Erythroblast (primary cell): ENCODE data around the gene ZCCHC2.

ENCODE experiments used
- DNase-seq, 2 experiments: peaks; one replicate each; lab custom pipeline; 2025; lab: John Stamatoyannopoulos, UW
- GATA1 ChIP-seq: IDR thresholded peaks from 2 replicates; pipeline ENCODE4 v1.6.1; 2011; ENCODE audit warnings: low read depth, mild to moderate bottlenecking, control low read depth, low read length, moderate library complexity
- POLR2A ChIP-seq: IDR thresholded peaks from 2 replicates; pipeline ENCODE4 v1.6.1; 2011; ENCODE audit warnings: mild to moderate bottlenecking, low read length

ZCCHC2 gene

GRCh38 chr18:62569081-62569655 is 46.3 kb downstream of the ZCCHC2 start:
- DNase-seq = peak; percentile 48 to 73

DNA sequence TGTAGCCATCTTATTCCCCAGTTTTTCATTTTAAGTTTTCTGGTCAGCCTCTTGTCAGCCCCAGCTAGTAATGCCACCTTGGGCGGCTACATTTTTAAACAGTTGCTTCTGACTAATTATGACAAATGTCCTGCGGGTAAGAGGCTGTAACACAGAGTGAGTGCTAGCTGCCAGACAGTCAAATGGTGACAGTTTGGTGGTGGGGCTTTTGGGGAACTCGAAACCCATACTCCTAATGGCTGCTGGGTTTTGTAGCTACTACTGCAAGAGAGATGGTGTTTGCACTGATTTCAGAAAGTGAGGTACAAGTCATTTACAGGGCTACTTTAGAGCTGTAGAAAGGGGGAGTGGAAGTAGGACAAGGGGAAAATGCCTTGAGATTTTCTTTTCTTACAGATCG is 48.2 kb downstream of the ZCCHC2 start:
- TF ChIP-seq GATA1 = no peak
- no peak for TF ChIP-seq POLR2A
- no peak for DNase-seq

More at GRCh38 chr18:62569081-62569655, 46.3 kb downstream of the ZCCHC2 start:
- TF ChIP-seq GATA1 = no peak
- TF ChIP-seq POLR2A = no peak

GRCh38 chr18:62571648-62572047 is 48.8 kb downstream of the ZCCHC2 start:
- DNase-seq = no peak

GRCh38 chr18:62572456-62572855 is 49.6 kb downstream of the ZCCHC2 start:
- TF ChIP-seq GATA1 = no peak
- no peak for TF ChIP-seq POLR2A
- DNase-seq = no peak

More at GRCh38 chr18:62571648-62572047, 48.8 kb downstream of the ZCCHC2 start:
- TF ChIP-seq POLR2A (no peak), GATA1 (no peak)

DNA sequence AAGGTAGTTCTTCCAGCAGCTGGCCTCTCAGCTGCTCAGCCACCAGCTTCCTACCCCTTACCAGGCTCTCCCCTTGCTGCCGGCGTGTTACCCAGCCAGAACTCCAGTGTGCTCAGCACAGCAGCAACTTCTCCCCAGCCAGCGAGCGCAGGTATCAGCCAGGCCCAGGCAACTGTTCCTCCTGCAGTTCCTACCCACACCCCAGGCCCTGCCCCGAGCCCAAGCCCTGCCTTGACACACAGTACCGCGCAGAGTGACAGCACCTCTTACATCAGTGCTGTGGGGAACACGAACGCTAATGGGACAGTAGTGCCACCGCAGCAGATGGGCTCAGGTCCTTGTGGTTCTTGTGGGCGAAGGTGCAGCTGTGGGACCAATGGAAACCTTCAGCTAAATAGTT is 52.0 kb downstream of the ZCCHC2 start:
- no peak for DNase-seq
- TF ChIP-seq GATA1 (no peak), POLR2A (no peak)

GRCh38 chr18:62576271-62576670 is 53.4 kb downstream of the ZCCHC2 start:
- no peak for TF ChIP-seq GATA1
- no peak for TF ChIP-seq POLR2A
- DNase-seq = no peak

DNA sequence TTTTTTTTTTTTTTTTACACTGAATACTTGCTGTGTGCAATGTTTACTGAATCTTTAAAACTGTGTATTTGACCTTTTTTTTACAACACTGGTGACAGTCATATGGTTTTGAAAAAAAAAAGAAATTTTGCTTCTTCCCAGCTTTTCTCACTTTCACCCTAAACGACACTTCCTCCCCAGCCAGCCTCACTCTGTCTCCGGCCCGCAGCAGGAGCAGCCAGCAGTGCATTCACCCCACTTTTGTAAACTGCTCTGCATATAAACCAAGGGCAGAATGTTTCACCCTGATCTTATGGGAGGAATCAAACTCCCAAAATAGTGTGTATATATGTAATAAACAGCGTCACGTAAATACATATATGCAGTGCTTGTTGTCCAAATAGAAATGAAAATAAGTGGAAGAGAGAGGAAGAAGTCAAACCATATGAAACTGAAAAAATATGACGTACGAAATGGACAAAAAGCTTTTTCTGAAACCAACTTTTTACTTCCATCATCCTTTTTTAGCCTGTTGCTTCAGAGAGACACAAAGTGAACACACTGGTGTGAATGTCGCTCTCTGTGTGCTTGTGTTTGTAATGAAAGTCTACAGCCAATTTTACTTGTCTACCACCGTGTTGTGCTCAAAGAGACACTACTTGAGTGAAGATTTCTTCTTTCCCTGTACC is 54.2 kb downstream of the ZCCHC2 start:
- TF ChIP-seq POLR2A (no peak), GATA1 (no peak)
- no peak for DNase-seq

DNA sequence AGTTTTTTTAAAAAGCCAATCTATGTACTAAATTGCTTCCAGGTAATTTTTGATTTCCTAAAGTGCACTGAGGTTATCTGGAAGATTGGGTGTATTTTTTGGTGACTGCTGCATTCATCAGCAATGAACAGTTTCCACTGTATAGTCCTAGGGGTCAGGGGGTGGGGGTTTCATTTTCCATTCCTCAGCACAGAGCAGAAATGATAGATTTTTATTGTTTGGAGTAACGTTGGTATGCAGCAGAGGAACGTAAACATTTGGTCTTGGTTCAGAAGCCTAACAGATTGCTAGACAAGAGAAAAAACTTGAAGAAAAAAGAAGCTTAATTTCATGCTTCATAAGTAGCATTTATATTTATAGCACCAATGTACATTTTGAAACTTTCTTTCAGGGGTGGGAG is 54.9 kb downstream of the ZCCHC2 start:
- no peak for DNase-seq
- no peak for TF ChIP-seq POLR2A
- no peak for TF ChIP-seq GATA1

DNA sequence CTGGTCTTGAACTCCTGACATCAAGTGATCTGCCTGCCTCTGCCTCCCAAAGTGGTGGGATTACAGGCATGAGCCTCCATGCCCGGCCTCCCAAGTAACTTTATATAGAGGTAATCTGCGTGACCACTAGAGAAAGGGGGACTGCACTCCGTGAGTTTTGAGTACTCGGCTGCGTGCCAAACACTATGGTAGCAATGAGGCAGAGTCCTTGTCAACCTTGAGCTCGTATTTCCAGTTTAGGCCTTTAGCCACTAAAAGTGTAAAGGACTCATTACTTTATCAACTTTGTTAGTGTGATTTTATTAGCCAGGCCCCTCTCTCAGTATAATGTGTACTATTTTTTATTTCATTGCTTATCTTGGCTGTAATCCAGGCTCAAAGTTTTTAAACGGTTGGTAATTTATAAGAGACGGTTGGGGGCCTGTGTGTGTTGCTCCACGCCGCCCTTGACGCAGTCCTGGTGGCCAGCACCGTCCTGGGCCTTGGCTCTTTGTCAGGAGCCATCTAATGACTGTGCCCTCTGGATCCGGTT is 56.2 kb downstream of the ZCCHC2 start:
- no peak for DNase-seq

DNA sequence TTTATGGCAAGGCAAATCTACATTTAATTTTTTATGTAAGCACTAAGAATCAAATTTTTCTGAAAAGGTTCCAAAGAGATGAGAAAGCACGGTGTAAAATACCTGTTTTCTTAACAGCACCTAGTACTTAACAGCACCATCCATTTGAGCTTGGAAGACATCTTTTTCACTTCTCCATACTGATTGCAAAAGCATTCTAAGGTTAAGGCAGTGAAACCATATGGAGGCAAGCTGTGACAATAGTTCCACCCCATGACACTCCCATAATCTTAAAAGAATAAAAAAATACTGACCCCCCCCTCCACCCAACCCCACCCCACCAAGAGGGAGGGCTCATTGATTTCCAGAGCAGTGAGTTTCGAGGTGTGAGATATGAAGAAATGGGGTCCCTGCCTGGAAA is 60.6 kb downstream of the ZCCHC2 start:
- peak in 1 of 2 experiments; percentile 21 for DNase-seq
- TF ChIP-seq POLR2A (no peak), GATA1 (no peak)

More for the DNA sequence above, 56.2 kb downstream of the ZCCHC2 start:
- no peak for TF ChIP-seq GATA1
- TF ChIP-seq POLR2A = no peak

DNA sequence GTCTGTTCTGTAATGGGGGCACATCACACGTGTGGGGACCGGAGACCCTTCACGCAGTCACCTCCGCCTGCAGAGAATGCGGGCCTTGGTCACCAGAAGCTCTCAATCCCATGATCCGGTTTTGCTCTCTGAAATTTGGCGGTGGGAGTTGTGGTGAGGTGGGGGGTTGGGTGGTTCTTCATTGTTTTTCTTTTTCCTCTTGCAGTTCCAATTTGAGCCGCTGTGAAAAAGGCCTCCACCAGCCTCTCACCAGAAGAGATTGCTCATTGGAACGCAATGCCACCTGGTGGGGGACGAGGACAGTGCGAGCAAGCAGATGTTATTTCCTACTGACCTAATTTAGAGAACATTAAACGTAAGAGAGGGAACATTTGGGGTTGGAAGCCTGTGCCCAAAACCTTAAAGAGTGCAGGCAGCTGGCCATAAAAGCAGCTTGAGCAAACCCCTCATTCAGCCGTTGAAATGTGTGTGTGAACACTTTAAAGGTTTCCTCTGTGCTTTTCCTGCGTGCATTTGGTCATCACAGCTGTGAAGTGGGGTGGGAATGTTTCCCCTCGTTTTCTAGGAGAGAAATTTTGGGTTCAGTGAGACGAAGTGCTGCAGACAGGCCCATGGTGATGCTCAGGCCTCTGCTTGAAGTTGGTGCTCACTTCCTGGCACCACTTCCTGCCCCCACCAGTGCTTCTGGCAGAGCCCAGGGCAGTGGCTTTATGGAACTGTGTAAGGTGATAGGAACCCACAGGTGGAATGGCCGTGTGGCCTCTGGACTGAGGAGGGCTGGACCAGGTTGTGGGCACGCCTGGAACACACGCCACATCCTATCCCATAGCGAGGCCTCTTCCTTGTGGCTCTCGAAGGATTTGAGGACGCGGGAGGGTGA is 61.7 kb downstream of the ZCCHC2 start:
- DNase-seq = peak; percentile 92 to 95
- TF ChIP-seq GATA1 (no peak), POLR2A (no peak)

- no peak for DNase-seq
- TF ChIP-seq GATA1 (no peak), POLR2A (no peak)
Observed at GRCh38 chr18:62585274-62586150, 62.7 kb downstream of the ZCCHC2 start.

DNA sequence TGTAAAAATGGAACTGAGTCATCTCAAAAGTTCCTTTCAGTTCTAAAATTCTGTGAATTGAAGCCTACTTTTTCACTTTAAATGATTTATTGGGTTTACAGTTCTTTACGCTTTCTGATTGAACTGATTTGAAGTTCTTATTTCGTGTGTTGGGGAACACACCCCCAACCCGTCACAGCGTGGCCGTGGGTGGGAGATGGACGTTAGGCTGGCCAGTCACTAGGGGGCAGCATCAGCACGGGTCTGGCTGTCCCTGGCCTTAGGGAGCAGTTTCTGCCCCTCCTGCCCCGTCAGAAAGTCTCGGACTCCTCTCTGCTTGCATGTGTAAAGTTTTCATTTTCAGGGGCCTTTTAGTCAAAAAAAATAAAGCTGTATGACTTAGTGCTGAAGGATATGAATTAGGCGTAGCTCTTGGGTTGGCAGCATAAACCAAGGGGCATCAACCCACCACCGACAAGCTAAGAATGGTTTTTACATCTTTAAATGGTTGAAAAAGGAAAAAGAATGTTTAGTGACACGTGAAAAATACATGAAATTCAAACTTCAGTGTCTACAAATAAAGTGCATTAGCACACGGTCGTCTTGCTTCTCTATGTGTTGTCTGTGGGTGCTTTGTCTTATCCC is 63.4 kb downstream of the ZCCHC2 start:
- DNase-seq = peak; percentile 79 to 87
- TF ChIP-seq POLR2A (no peak), GATA1 (no peak)
